A204.1 (cell line): ENCODE data around the gene PRDM16.

Source experiments
- FAIRE-seq: peaks from 2 replicates; lab custom pipeline; 2012; peaks lifted over from hg19 to GRCh38; lab: Jason Lieb, UNC

The PRDM16 gene

DNA sequence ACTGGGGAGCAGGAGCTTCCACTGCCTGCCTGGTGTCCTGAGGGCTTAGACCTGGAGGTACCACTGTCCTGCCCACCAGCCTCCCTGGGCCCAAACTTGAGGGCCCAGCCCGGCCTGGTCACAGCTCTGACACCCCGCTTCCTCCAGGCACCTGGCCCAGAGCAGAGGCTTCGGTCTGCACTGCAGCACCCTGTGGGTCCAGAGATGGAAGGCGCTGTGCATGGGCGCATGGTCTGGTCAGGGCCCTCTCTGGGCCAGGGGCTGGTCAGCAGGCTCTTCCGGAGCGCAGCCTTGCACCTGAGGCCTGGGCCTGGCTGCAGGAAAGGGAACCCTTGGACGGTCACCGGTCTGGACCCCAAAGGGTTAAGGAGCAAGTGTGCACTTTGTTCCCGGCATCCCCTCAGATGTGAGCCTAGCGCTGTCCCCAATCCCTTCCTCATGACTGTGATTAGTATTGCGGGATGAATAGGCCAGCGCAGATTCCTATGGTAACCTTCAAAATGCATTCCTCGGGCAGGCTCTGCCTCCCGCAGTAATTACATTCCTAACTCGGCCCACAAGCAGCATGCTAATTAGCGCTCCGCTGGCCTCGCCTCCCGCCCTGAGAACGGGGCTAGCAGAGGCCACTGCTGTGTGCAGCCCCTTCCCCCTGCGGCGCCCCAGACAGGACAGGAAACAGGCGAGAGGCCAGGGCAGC lies 36.3 kb downstream of the PRDM16 start:
- FAIRE-seq: no peak

DNA sequence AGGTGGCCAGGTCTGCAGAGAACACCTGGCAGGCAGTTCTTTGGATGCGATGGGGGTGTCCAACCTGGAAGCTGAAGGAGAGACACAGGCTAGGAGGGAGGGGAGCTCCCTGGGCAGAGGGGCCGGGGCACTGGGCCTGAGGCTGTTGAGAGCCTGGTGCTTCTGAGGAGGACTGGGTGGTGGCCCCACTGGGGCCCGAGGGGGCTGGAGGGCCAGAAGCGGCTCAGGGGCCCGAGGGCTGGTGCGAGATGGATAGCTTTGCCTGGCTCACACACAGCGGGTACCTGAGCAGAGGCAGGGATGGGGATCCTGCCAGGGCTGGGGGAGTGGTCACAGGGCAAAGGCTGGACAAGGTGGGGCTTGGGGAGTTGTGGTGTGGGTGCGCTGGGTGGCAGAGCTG lies 37.2 kb downstream of the PRDM16 start:
- FAIRE-seq: no peak

DNA sequence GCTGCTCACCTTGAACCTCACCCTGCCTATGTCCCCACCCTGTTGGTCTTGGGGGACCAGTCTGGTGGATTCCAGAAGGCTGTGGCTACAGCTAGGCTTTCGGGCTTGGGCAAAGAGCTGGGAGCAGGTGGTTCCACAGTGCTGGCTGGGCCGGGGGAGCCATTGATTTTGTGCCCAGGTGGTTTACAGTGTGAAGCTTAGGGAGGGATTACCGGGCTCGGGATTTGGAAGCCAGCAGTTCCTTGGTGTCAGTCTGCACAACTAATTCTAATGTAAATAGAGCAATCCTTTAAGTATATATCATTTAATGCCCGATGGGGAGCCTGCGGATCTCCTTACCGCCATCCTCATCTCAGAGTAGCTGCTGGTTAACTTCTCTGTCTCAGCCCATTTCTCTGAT lies 38.2 kb downstream of the PRDM16 start:
- FAIRE-seq: no peak

DNA sequence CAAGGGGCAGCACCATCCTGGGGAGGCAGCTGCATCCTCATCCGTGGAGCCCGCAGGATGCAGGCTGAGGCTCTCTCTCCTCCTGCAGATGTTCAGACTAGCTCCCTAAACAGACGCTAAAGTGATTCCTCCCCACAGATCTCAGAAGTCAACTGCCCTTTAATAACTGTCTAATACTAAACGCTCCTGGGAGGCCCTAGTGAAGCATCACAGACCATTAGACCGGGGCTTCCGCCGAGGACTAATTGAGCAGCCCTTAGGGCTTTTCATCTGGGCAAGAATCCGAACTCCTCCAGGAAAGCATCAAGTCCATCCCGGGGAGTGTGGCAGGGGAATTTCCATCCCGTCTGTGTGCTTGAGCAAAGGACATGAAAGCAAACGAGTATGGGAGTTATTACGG lies 40.4 kb downstream of the PRDM16 start:
- FAIRE-seq: no peak

DNA sequence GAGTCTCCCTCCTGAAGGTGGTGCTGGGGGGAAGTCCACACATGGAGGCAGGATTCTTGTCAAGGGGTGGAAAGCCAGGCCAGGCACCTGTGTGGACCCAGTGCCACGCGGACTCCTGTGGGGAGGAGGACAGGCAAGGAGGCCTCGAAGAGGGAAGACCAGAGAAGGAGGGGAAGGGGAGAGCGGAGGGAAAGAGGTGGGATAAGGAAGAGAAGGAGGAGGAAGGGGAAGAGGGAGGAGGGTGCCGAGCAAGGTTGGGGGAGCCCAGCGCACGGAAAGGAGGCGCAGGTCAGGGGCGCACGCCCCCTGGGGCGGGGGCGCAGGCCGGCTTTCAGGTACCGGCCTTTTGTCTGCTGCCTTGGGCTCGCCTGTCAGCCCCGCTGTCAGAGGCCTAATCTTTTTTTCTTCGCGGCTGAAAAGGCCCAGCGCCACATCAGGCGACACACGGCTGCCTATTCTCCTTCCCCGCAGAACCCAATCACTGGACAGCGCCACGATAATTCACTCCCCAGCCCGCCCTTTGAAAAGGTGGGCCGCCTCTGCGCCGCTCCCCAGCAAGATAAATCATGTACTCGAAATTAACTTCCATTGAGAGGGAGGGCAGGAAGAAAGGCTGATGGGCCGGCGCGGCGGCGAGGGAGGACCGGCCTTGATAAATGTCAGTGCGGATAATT lies 42.5 kb downstream of the PRDM16 start:
- no peak for FAIRE-seq

DNA sequence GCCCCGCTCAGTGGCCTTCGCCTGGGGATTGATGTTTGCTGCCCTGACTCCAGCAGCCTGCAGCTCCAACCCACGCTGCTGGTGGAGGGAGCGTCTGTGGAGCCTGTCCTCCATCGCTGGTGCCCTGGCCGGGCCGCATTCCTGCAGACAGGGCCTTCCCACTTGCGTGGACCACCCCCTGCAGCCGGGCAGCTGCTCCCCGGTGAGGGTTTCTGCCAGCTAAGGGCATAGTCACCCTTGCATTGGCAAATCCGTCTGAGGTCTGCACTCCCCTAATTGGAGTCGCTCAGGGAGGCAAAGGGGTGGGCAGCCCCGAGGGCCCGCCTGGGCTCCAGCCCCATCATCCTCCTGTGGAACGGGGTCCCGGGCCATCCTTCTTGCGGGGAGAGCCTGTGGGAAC lies 43.5 kb downstream of the PRDM16 start:
- no peak for FAIRE-seq

DNA sequence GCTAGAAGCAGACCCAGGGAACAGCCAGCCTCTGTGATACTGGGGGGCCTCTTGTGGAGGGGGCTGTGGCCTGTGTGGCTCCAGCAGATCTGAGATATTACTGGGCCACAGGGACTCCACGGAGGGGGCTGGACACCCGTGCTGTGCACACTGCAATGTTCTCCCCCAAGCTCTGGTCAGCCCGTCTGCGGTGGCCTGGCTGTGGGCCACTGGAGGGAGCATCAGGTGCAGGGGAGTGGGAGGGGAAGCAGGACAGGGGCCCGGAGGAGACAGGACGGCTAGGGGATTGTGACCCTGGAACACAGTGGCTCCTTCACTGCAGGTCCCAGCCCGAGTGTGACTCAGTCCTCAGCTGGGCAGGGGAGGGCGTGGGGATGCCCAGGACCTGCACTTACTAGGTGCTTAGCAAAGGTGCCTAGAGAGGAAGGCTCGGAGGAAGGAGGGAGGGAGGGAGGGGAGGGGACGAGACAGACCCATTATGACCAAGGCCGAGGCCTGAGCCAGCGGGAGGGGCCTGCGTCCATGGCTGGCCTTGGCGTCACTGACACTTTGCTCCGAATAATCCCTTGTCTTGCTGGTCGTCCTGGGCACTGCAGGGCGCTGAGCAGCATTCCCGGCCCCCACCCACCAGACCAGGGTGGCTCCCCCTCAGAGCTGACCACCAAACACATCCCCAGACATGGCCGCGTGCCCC lies 44.2 kb downstream of the PRDM16 start:
- no peak for FAIRE-seq

DNA sequence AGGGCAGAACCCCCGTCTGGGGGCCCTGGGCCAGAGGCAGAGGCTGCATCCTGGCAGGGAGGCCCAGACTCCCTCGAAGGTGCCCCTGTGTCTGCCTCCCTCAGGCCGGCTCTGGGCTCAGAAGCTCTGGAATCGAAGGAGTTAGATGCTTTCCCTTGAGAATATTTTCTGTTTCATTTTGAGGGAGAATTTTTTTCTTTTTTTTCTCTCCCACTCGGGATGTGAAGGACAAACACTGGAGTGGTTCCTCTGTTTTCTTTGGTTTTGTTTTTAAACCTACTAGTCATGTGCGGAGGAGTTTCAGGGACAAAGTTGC lies 44.7 kb downstream of the PRDM16 start:
- FAIRE-seq: no peak

DNA sequence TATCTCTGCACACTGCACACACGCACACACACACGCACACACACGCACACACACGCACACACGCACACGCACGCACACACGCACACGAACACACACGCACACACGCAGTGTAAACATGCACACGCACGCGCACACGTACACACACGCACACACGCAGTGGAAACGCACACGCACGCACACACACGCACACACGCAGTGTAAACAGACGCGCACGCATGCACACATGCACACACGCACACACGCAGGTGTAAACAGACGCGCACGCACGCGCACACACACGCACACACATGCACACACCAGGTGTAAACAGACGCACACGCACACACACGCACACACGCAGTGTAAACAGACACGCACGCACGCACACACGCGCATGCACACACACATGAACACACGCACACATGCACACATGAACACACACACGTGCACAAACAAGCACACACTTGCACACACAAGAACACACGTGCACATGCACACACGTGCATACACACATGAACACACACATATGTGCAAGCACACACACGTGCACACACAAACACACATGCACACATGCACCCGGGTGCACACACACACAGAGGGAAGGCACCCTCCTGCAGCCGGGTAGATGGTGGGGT lies 45.2 kb downstream of the PRDM16 start:
- FAIRE-seq: no peak

DNA sequence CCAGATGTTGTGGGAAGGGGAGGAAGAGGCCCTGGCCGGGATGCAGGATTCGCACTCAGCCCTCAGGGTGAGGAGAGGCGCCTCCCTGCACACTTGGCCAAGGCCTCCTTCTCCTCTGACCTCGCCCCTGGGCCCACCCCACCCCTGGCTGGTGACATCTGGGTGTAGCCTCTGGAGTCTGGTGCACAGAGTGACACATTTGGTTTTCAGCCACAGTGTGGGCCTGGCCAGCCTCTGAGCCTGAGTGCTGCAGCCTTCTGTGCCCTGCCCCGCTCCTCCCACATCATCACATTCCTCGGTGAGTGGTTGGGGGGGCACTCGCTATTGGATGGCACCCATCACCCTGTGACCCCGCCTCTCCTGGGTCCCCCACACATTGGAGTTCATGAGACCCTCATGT lies 45.8 kb downstream of the PRDM16 start:
- no peak for FAIRE-seq

DNA sequence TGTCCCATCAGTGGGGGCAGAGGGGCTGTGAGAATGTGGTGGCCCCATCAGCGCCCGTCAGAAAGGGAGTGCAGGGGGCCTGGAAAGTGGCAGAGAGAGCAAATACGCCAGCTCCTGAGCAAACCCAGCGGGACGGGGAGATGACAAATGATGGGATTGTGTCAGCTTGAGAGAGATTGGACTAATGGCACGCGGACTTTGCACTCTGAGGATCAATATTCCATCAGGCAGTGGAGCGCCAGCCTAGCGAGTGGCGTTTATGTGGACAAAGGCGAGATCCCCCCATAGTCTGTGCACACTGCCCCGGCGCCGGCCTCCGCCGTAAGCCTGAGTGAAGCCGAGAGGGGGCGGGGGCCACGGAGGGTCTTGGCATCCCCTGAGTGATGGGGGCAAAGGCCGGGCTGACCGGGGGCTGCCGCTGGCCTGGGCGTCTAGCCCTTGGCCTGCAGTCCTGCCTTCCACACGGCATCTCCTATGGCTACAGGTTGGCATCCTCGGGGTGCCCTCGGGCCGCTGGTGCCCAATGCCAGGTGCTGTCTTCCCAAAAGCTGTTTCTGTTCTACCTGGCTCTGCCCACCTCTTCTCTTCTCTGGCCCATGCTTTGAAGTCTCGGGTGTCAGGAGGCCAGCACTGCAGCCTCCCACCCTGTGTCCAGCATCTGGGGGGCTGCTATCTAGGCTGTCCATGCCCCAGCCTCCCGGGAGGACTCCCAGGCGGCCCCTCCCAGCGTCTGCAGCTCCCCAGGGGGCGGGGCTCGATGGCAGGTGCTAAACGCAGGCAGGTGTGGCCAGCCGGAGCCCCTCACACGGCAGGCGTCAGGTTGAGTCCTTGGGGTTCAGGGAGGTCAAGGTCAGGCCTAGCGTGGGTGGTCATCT lies 46.5 kb downstream of the PRDM16 start:
- no peak for FAIRE-seq

DNA sequence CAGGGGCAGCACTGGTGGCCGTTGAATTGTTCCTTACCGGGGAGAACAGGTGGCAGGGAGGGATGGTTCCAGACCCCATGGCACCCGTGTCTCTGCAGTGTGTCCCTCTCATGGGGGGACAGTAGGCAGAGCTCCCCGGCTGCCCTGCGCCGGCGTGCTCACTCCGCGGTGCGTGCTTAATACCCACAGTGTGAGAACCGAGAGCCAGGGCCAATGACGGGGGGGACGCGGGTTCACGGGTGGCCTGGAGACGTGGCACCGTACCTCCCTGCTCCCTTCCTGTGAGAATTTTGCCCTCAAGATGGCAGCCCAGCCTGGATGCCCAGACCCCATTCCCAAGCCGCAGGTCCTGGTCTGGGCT lies 47.1 kb downstream of the PRDM16 start:
- no peak for FAIRE-seq

DNA sequence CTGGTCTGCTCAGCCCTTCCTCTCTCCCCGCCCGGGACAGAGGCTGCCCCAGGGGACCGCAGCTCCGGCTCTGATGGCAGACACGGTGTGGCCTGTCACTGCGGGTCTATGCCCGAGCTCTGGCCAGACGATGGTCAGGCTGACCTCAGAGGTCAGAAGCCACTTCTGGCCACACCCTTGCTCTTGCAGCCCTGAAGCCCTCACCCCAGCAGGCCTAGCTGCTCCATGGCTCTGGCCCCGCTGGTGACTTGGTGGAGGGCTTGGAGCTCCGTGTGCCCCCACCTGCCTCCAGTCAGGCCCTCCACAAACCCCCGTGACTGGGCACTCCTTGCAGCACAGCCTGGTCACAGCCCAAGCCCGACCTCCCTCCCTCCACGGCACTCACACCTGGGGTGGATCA lies 47.6 kb downstream of the PRDM16 start:
- no peak for FAIRE-seq

DNA sequence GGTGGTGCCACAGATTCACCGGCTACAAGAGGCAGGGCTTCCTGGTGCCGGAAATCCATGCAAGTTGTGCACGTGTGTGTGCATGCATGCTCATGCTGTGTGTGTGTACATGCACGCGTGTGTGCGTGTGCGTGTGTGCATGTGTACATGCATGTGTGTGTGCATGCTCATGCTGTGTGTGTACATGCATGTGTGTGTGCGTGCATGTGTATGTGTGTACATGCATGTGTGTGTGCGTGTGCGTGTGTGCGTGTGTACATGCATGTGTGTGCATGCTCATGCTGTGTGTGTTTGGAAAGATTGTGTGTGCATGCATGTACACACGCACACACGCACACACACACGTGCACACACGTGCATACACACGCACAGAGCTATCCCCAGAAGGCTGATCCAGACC lies 48.9 kb downstream of the PRDM16 start:
- FAIRE-seq: no peak

DNA sequence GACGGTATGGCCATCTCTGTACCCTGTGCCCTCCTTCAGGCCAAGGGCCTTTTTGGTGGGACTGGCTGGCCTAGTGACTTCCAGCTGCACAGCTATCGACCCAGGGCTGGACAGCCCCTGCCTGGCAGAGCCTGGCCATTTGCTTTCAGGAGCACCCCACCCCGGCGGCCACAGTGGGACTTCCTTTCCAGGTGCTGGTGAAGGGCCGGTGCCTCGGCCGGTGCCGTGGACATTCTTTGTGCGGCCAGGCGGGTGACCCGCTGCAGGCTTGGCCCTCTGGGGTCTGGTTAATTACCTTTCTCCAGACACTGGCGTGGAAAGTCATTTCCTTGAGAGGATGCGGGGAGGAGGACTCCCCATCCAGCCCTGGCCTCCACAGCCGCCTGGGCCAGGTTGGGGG lies 50.1 kb downstream of the PRDM16 start:
- FAIRE-seq: no peak

DNA sequence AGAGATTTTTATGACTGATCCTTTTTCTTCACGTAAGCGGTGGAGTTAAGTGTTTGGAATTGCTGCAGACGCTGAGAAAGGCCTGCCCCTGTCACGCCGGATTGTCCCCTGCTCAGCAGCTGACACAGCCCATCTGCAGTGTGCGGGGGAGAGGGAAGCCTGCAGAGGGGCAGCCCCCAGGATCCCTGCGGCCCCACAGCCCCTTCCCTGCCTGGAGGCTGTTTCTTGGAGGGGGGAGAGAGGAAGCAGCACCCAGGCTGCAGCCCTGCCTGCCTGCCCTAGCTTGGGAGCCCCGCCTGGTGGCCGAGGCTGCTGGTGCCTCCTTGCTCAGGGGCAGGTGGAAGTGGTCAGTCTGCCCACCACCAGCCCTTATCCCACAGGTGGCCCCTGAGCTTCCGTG lies 50.7 kb downstream of the PRDM16 start:
- FAIRE-seq: no peak

DNA sequence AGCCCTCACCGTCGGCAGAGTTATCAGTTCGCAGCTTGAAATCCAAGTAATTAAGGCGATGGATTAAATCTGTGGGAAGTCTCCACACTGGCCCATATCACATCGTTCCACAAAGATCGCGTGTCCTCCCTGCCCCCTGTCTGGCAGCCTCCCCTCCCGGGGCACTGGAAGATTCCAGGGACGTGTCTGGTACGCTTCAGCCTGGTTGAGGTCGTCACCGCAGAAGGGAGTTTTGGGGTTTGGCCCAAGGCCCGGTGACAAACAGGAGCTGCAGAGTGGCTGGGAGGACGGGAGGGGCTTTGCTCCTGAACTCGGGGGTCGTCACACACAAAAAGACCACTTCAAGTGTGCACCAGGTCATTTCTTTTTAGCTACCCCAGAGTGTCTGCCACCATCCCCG lies 51.1 kb downstream of the PRDM16 start:
- no peak for FAIRE-seq

DNA sequence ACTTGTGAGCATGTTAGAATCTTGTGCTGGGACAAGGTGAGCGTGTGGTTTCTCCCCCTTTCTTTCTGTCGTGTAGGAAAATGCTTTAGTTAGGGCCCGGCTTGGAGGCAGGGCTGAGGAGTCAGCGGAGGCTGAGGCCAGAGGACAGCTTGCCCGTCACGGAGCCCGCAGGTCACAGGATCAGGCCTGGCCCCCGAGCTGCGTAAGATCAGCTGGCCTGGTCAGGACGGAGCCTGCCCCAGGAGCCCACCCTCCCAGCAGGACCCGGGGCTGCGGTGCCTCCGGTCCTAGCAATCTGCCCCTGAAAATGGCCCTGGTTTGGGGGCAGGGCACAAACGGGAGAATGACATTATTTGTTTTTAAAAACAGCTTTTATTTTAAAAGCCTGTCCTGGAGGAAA lies 52.0 kb downstream of the PRDM16 start:
- no peak for FAIRE-seq

DNA sequence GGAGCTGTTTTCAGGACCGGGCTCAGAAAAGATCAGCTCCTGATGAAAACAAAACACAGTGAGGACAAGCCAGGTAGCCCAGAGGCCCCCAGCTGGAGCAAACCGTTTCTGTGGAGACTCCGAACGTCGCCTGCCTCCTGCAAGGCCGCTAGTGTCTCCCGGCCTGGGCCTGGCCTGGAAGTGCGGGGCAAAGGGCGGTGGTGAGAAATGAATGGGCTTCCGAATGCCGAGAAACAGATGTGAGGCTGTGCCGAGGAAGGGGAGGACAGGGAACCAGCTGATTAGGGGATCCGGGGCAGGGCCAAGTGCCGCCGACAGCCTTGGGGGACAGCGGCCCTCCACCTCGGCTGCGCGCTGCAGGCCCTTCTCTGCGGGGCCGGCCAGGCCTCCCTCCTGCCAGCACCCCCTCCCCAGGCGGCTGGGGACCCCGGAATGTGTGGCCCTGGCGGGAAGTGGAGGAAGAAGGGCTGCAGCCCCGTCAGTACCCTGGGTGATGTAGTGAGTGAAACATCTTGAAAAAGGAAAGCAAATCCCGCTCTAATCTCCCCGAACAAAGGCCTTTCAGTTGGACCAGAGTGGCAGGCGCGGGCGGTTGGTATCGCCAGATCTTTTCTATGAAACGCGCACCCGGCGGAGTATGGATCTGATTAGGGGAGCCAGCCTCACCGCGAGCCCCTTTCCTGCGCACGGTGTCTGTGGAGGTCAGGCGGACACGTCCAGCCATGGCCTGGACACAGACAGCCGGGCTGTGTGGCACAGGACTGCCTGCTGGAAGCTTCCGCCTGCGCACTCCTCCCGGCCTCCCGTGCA lies 52.6 kb downstream of the PRDM16 start:
- no peak for FAIRE-seq

DNA sequence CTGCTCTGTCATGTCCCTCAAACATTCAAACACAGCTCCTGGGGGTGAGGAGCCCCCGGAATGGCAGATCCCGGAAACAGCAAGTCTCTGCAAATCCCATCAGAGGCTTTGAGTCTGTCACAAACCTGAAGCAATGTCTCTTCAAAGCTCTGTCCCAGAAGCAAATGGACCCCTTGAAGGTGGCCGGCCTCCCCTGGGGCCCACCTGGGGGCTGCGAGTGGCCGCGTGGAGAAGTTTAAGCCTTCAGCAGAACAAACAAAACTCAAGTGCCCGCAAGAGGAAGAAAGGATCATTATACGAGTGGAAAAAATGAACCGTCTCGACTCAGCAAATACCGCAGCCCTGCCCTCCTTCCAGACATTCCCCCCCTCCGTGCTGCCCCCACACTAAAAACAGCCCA lies 53.3 kb downstream of the PRDM16 start:
- no peak for FAIRE-seq

DNA sequence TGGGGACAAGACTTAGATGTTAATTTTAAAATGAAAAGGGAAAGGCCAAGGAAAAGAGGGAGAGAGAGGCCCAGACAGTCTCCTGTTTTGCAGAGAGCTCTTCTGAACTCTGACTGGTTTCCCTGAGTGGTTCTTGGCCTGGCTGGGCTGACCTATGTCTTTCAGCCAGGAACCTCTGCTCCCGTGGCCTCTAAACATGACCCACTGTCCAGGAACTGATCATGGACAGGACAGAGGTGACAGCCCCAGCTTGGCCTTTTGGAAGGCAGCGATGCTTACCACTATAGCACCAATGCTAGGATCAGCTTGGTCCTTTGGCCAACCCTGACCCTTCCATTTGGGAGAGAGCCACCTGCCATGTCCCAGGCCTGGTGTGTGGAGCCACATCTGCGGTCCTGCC lies 55.2 kb downstream of the PRDM16 start:
- no peak for FAIRE-seq

DNA sequence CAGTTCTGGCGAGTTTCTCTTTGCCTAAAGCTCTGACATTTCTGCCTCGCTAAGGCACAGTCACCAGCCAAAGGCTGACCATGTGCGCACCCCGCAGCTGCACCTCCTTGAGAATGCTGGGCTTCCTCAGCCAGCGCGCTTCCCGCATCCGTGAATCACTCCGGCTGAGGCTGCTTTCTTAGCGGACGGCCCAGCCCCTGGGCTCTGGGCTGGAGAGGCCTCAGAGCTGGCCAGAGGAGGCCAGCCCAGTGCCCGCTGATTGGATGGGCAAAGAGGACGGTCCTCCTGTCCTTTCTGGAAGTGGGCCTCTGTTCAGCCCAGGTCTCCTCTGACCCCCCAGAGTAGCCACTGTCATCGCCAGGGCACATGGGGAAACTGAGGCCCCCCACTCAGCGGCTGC lies 56.1 kb downstream of the PRDM16 start:
- no peak for FAIRE-seq
